H9 (cell line): Measurements from ENCODE around the gene TMEM131. TPM values are rescaled to one million over a fixed set of nuclear protein-coding genes. Genes with fewer than 3 reads are reported as not detected.
A peak's percentile ranks its signal among the peaks of the same experiment; 100 is the strongest.

Source experiments
- DNase-seq: peaks from one replicate; pipeline ENCODE4 v3.0.0-alpha.2; 2017
- H2AFZ ChIP-seq: one replicate; pipeline ENCODE4 v1.6.1; 2013; ENCODE audit warnings: mild to moderate bottlenecking, low read length, control low read depth, moderate library complexity
- H2AK5ac ChIP-seq: 2 replicates; pipeline ENCODE4 v1.6.1; 2013; ENCODE audit warnings: low read length, control low read depth, mixed read lengths; ENCODE audit not compliant: insufficient read length
- H2BK120ac ChIP-seq: one replicate; pipeline ENCODE4 v1.6.1; 2013; ENCODE audit warnings: low read depth, mild to moderate bottlenecking, low read length, control low read depth, inconsistent platforms; ENCODE audit not compliant: poor library complexity, severe bottlenecking
- H2BK12ac ChIP-seq: 2 replicates; pipeline ENCODE4 v1.6.1; 2013; ENCODE audit warnings: low read length, control low read depth, mixed read lengths, low read depth; ENCODE audit not compliant: insufficient read length
- H2BK15ac ChIP-seq: 2 replicates; pipeline ENCODE4 v1.6.1; 2013; ENCODE audit warnings: low read depth, low read length, control low read depth
- H2BK20ac ChIP-seq: one replicate; pipeline ENCODE4 v1.6.1; 2013; ENCODE audit warnings: low read depth, mild to moderate bottlenecking, low read length, control low read depth, inconsistent platforms; ENCODE audit not compliant: poor library complexity, severe bottlenecking
- H2BK5ac ChIP-seq: 2 replicates; pipeline ENCODE4 v1.6.1; 2013; ENCODE audit warnings: low read length, control low read depth, mixed read lengths; ENCODE audit not compliant: insufficient read length
- H3K14ac ChIP-seq: 2 replicates; pipeline ENCODE4 v1.6.1; 2013; ENCODE audit warnings: low read length, control low read depth; ENCODE audit not compliant: insufficient read depth
- H3K18ac ChIP-seq: 2 replicates; pipeline ENCODE4 v1.6.1; 2013; ENCODE audit warnings: low read depth, mild to moderate bottlenecking, mixed read lengths, low read length, control low read depth; ENCODE audit not compliant: insufficient read length
- H3K23ac ChIP-seq: 2 replicates; pipeline ENCODE4 v1.6.1; 2013; ENCODE audit warnings: low read length, control low read depth, mixed read lengths, low read depth; ENCODE audit not compliant: insufficient read length
- H3K23me2 ChIP-seq: 2 replicates; pipeline ENCODE4 v1.6.1; 2013; ENCODE audit warnings: low read depth, mild to moderate bottlenecking, mixed read lengths, low read length, control low read depth; ENCODE audit not compliant: insufficient read length, poor library complexity, severe bottlenecking
- H3K27ac ChIP-seq: 2 replicates; pipeline ENCODE4 v1.5.1; 2013; ENCODE audit warnings: low read length, control low read depth, mixed read lengths, low read depth; ENCODE audit not compliant: insufficient read length
- H3K27me3 ChIP-seq: 2 replicates; pipeline ENCODE4 v1.6.1; 2013; ENCODE audit warnings: low read length, control low read depth, inconsistent platforms; ENCODE audit not compliant: insufficient read depth
- H3K4ac ChIP-seq: 2 replicates; pipeline ENCODE4 v1.6.1; 2013; ENCODE audit warnings: low read depth, mild to moderate bottlenecking, control low read depth, inconsistent platforms, low read length, moderate library complexity
- H3K4me1 ChIP-seq: 2 replicates; pipeline ENCODE4 v1.6.1; 2013; ENCODE audit warnings: low read length, control low read depth, inconsistent platforms; ENCODE audit not compliant: insufficient read depth
- H3K4me2 ChIP-seq: 2 replicates; pipeline ENCODE4 v1.6.1; 2013; ENCODE audit warnings: low read length, control low read depth, mixed read lengths; ENCODE audit not compliant: insufficient read length, insufficient read depth
- H3K56ac ChIP-seq: 2 replicates; pipeline ENCODE4 v1.6.1; 2013; ENCODE audit warnings: low read depth, mild to moderate bottlenecking, mixed read lengths, low read length, control low read depth; ENCODE audit not compliant: insufficient read length
- H3K79me1 ChIP-seq: 2 replicates; pipeline ENCODE4 v1.6.1; 2013; ENCODE audit warnings: low read depth, mild to moderate bottlenecking, moderate library complexity, low read length, control low read depth, inconsistent platforms; ENCODE audit not compliant: insufficient read depth, poor library complexity, severe bottlenecking
- H3K79me2 ChIP-seq: 2 replicates; pipeline ENCODE4 v1.6.1; 2013; ENCODE audit warnings: low read length, control low read depth, inconsistent platforms; ENCODE audit not compliant: insufficient read depth
- H3K9ac ChIP-seq: 2 replicates; pipeline ENCODE4 v1.6.1; 2013; ENCODE audit warnings: low read length, control low read depth, mixed read lengths; ENCODE audit not compliant: insufficient read length; ENCODE audit errors: extremely low read depth
- H3K9me3 ChIP-seq: one replicate; pipeline ENCODE4 v1.6.1; 2013; ENCODE audit warnings: low read depth, low read length, inconsistent platforms; ENCODE audit not compliant: control insufficient read depth
- H3T11ph ChIP-seq: one replicate; pipeline ENCODE4 v1.6.1; 2013; ENCODE audit warnings: mild to moderate bottlenecking, low read length, control low read depth, inconsistent platforms
- H4K20me1 ChIP-seq: one replicate; pipeline ENCODE4 v1.6.1; 2013; ENCODE audit not compliant: control insufficient read depth, insufficient read length, insufficient read depth
- H4K5ac ChIP-seq: 2 replicates; pipeline ENCODE4 v1.6.1; 2013; ENCODE audit warnings: low read depth, mild to moderate bottlenecking, mixed read lengths, low read length, control low read depth; ENCODE audit not compliant: insufficient read length
- H4K8ac ChIP-seq: replicated peaks from 2 replicates; pipeline ENCODE4 v1.6.1; 2013; ENCODE audit warnings: low read length, control low read depth, mixed read lengths, low read depth; ENCODE audit not compliant: insufficient read length
- H4K91ac ChIP-seq: 2 replicates; pipeline ENCODE4 v1.6.1; 2013; ENCODE audit warnings: low read depth, mild to moderate bottlenecking, moderate library complexity, mixed read lengths, low read length, control low read depth; ENCODE audit not compliant: insufficient read length
- H3K27ac Mint-ChIP-seq, 3 experiments: 2 replicates in 2 of 3; 3 replicates in 1 of 3; pipeline ENCODE4 v1.8.0; 2020 to 2021; ENCODE audit warnings: mixed read lengths in 3 of 3, mild to moderate bottlenecking in 1 of 3, moderate library complexity in 1 of 3
- H3K27me3 Mint-ChIP-seq: 2 replicates; pipeline ENCODE4 v1.8.0; 2021; ENCODE audit warnings: low read depth, mild to moderate bottlenecking, moderate library complexity, mixed read lengths
- H3K36me3 Mint-ChIP-seq, 3 experiments: 2 replicates in 2 of 3; 3 replicates in 1 of 3; pipeline ENCODE4 v1.8.0; 2020 to 2021; ENCODE audit warnings: low read depth in 3 of 3, mixed read lengths in 3 of 3; ENCODE audit not compliant: insufficient read depth in 1 of 3
- H3K4me1 Mint-ChIP-seq, 2 experiments: 2 replicates each; pipeline ENCODE4 v1.8.0; 2020; ENCODE audit warnings: mixed read lengths in 2 of 2
- H3K4me3 Mint-ChIP-seq, 2 experiments: 2 replicates in 1 of 2; 3 replicates in 1 of 2; pipeline ENCODE4 v1.8.0; 2020 to 2021; ENCODE audit warnings: mild to moderate bottlenecking in 2 of 2, mixed read lengths in 2 of 2, moderate library complexity in 1 of 2
- H3K9me3 Mint-ChIP-seq, 2 experiments: 2 replicates in 1 of 2; 3 replicates in 1 of 2; pipeline ENCODE4 v1.8.0; 2020; ENCODE audit warnings: mild to moderate bottlenecking in 2 of 2, mixed read lengths in 2 of 2, moderate library complexity in 1 of 2
- WGBS: extraction: QIAGEN DNeasy Blood & Tissue Kit; methylation state at CpG from one replicate; pipeline ENCODE4 v1.1.7; 2013; ENCODE audit warnings: missing lambda C conversion rate, low lambda C conversion rate, mixed read lengths; ENCODE audit not compliant: insufficient read length; ENCODE audit errors: extremely low coverage; 5-methylcytosine and 5-hydroxymethylcytosine counted together
- total RNA-seq: library from RNA; stranded (reverse); gene quantifications from 2 replicates; pipeline ENCODE4 v1.2.1, GENCODE V29; 2021
- TF ChIP-seq, protein P1 (sequence below): fragments of 200-600 bp; sonication (generic); conservative IDR thresholded peaks from 3 replicates; pipeline ENCODE4 v1.8.0; 2021; ENCODE audit warnings: antibody characterized with exemption, mild to moderate bottlenecking

TMEM131 gene
- total RNA-seq, 1 experiment from 2014 or later = 20.9 TPM

DNA sequence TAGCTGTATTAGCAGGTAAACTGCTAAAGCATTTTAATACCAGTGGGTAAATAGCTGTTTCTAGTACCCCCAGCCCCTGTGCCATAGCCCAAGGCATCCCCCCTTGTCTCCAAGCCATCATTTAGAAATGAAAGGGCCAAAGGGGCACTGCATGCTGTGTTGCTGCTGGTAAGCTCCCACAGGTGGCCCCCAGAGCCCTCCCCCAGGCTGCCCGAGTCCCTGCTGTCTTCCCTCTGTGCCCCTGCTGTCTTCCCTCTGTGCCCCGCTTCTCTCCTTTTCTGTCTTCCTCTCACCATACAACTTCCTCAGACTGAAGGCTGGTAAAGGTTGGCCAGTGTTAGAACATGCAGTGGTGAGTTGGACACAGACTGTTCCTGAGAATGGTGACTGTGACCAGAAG lies 240.3 kb downstream of the TMEM131 start:
- no peak overlapping the region for H3K4me2 ChIP-seq
- TF ChIP-seq, protein P1, sequence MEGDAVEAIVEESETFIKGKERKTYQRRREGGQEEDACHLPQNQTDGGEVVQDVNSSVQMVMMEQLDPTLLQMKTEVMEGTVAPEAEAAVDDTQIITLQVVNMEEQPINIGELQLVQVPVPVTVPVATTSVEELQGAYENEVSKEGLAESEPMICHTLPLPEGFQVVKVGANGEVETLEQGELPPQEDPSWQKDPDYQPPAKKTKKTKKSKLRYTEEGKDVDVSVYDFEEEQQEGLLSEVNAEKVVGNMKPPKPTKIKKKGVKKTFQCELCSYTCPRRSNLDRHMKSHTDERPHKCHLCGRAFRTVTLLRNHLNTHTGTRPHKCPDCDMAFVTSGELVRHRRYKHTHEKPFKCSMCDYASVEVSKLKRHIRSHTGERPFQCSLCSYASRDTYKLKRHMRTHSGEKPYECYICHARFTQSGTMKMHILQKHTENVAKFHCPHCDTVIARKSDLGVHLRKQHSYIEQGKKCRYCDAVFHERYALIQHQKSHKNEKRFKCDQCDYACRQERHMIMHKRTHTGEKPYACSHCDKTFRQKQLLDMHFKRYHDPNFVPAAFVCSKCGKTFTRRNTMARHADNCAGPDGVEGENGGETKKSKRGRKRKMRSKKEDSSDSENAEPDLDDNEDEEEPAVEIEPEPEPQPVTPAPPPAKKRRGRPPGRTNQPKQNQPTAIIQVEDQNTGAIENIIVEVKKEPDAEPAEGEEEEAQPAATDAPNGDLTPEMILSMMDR = no peak
- no peaks in the 10 kb centered on the region for H4K20me1 ChIP-seq
- no peak overlapping the region for H4K91ac ChIP-seq
- no peak overlapping the region for H2BK15ac ChIP-seq
- no peaks in the 10 kb centered on the region for H3K9me3 Mint-ChIP-seq
- no peak overlapping the region for H3K23ac ChIP-seq
- no peaks in the 10 kb centered on the region for H3K23me2 ChIP-seq
- H3T11ph ChIP-seq = no peak overlapping the region
- H3K4ac ChIP-seq = no peak overlapping the region
- peaks cover 21 to 28% of the 10 kb centered on the region in 2 experiments for H3K4me1 Mint-ChIP-seq
- H3K9ac ChIP-seq = no peak overlapping the region
- H3K4me1 ChIP-seq = no peaks in the 10 kb centered on the region
- WGBS = no CpG with 5 or more reads among the region's 2 CpGs
- no peak overlapping the region for H2BK120ac ChIP-seq
- H3K4me3 Mint-ChIP-seq = no peak overlapping the region
- no peaks in the 10 kb centered on the region for H3K79me1 ChIP-seq
- H3K27me3 ChIP-seq = no peaks in the 10 kb centered on the region
- no peak overlapping the region for H2BK5ac ChIP-seq
- H2BK12ac ChIP-seq = no peak overlapping the region
- DNase-seq = no peak
- no peak overlapping the region for H4K8ac ChIP-seq
- H4K5ac ChIP-seq = no peak overlapping the region
- H2AFZ ChIP-seq = no peak overlapping the region
- H2BK20ac ChIP-seq = no peak overlapping the region
- H3K27ac ChIP-seq = no peak overlapping the region
- no peak overlapping the region for H3K18ac ChIP-seq
- H3K79me2 ChIP-seq = no peaks in the 10 kb centered on the region
- H3K27ac Mint-ChIP-seq = peak overlapping the region in 2 of 3 experiments; percentile 7 to 9; a peak in 1 of 7 replicates
- no peak overlapping the region for H3K14ac ChIP-seq
- H3K56ac ChIP-seq = no peak overlapping the region
- no peaks in the 10 kb centered on the region for H3K9me3 ChIP-seq
- peaks cover 4 to 50% (median 39%) of the 10 kb centered on the region in 3 experiments; a peak in 5 of 7 replicates for H3K36me3 Mint-ChIP-seq
- H3K27me3 Mint-ChIP-seq = no peaks in the 10 kb centered on the region
- H2AK5ac ChIP-seq = no peak overlapping the region
